NCI-H446 treated with DMSO at 0.1 percent for 48 hours (cell line): ENCODE data around the gene ARSK.
"Not testable (repeated sequence)": the region's sequence is repeated elsewhere in the genome, so short reads cannot be mapped to it uniquely, and the experiment has no call there.

Source experiments
- DNase-seq: peaks from one replicate; lab custom pipeline; 2025; lab: John Stamatoyannopoulos, UW

The ARSK gene

DNA sequence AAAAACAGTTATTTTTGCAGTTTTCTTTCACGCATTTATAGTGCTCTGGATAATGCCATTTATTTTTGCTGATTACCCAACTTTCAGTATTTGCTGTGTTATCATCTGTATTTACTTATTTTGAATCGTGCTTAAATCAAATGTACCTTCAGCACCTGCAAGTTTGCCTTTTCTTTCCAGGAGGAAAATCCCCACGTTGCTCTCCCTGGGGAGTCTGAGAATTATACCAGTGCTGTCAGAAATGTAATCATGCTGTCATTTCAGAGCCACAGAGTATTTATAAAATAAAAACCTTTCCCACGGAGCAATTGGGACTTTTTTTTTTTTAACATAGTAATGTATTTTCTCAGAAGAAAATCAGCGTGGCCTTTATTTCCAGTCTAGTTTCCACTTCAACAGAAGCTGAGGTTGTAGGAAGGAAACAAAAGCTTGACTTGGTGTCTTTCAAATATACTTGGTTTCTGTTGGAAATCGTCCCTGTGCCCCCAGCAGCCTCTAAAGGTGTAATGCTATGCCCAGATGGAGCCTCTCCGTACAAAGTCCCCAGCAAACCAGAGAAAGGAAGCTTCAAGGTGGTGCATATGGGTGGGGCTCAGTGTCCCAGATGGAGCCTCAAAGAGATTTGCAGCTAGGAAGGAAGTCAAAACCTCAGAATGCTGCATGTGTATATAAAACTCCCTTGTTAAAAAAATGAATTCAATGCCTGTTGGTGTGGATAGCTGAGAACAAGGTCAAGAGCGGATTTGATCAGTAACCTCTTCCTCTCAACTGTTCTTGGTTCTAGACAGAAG lies 67.1 kb downstream of the ARSK start:
- DNase-seq: no peak

- no peak for DNase-seq
Observed at GRCh38 chr5:95623706-95624105, 68.8 kb downstream of the ARSK start.

DNA sequence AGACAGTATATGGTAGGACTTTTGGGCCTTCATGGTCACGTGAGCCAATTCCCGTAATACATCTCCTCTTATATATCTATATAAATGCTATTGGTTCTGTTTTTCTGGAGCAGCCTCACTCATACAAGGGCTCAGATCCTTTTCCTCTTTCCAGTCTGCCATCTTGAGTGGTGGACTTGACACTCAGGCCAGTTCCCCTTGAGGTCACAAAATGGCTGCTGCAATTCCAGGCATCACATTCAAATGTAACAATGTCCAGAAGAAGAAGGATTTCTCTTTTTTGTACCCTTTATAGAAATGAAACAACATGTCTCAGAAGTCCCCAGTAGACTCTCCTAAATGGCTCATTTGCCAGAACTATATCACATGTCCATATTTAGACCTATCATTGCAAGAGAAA lies 69.5 kb downstream of the ARSK start:
- no peak for DNase-seq

GRCh38 chr5:95626701-95627100 lies 71.8 kb downstream of the ARSK start:
- DNase-seq: no peak

- no peak for DNase-seq
Observed at GRCh38 chr5:95627971-95628810, 73.3 kb downstream of the ARSK start.

DNA sequence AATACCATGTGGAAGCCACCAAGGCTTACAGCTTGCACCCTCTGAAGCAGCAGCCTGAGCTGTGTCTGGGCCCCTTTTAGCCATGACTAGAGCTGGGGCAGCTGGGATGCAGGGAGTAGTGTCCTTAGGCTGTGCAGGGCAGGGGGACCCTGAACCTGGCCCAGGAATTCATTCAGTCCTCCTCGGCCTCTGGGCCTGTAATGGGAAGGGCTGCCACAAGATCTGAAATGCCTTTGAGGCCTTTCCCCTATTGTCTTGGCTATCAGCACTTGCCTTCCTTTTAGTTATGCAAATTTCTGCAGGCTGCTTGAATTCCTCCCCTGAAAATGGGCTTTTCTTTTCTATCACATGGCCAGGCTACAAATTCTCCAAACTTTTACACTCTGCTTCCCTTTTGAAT lies 74.0 kb downstream of the ARSK start:
- no peak for DNase-seq

DNA sequence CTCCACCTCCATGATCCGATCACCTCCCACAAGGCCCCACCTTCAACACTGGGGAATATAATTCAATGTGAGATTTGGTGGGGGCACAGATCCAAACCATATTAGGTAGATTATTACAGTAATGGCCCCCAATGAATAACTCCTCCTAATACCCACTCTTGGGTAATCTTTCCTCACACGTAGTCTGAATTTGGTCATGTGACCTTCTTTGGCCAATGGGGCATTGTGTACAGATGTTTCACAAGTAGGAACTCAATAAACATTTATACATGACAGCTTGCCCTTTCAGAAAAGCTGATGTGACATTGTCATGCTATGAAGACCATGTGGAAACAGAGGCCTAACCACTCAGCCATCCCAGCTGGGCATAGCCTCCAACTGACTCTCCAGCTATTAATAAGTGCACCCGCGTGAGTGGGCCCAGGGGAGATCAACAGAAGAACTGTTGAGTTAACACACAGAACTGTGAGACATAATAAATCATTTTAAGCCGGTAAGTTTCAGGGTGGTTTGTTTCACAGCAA lies 75.6 kb downstream of the ARSK start:
- DNase-seq: no peak

- DNase-seq: no peak
Observed at GRCh38 chr5:95631255-95631958, 76.5 kb downstream of the ARSK start.

DNA sequence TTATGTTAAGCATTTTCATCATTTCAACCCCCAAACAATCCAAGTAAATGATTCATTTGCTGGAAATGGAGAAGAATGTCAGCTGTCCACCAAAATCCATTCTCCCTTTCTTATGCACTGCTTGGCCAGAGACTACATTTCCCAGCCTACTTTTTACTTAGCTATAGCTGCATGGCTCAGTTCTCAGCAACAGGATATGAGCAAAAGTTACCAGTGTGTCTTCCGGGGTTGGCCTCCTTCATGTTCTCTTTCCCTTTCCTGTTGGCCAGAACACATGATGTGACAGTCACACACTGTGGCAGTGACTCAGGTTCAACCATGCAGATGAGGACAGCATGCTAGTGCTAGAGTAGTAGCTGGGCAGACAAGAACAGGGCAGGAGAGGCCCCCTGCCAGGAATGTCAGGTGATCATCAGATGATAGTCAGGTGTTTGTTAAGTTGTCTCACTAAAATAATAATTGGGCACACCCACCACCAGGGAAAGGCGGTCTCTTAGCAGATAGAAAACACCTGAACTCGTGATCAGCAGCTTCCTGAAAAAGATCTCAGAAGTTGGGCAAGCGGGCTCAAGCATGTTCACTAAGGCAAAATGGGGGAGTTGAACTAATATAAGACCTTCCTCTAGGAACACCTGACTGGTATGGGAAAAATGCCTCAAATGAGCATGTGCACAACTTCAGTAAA lies 77.2 kb downstream of the ARSK start:
- DNase-seq: no peak

DNA sequence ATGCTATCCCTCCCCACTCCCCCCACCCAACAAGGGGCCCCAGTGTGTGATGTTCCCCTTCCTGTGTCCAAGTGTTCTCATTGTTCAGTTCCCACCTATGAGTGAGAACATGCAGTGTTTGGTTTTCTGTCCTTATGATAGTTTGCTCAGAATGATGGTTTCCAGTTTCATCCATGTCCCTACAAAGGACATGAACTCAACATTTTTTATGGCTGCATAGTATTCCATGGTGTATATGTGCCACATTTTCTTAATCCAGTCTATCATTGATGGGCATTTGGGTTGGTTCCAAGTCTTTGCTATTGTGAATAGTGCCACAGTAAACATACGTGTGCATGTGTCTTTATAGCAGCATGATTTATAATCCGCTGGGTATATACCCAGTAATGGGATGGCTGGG lies 78.0 kb downstream of the ARSK start:
- not testable (repeated sequence) for DNase-seq

GRCh38 chr5:95633671-95634070 lies 78.8 kb downstream of the ARSK start:
- no peak for DNase-seq

DNA sequence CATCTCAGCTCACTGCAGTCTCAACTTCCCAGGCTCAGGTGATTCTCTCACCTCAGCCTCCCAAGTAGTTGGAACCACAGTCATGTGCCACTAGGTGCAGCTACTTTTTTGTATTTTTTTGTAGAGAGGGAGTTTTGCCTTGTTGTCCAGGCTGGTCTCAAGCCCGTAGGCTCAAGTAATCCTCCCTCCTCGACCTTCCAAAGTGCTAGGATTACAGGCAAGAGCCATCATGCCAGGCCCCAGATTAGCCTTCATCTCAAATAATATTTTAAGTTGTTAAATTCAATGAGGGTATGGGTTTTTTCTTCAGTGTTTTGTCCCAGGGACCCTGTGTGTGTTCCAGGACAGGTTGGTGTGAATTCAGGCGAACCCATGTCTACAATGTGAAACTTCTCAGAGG lies 79.2 kb downstream of the ARSK start:
- no peak for DNase-seq

GRCh38 chr5:95638632-95639031 lies 83.7 kb downstream of the ARSK start:
- no peak for DNase-seq

GRCh38 chr5:95641741-95642220 lies 86.9 kb downstream of the ARSK start:
- DNase-seq: no peak

DNA sequence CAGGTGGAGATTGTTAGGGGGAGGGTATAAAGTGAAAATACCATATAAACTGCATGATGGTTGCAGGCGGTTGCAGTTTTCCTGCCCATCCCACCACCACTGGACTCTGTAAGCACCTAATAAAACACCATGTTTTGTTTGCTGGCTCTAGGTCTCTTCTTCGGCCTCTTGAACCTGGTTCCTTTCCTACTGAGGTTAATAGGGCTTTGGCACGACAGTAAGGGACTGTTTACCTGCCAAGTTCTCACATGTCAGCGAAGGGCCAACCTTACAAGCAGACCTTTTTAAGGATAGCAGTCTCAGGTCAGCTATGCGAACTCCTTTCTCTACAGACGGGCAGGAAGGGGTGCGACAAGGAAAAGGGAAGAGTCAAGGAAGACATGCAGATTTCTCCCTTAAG lies 88.3 kb downstream of the ARSK start:
- no peak for DNase-seq

- DNase-seq: peak; percentile 11
Observed at GRCh38 chr5:95644351-95645042, 89.6 kb downstream of the ARSK start.

GRCh38 chr5:95646226-95646568 lies 91.3 kb downstream of the ARSK start:
- DNase-seq: not testable (repeated sequence)

DNA sequence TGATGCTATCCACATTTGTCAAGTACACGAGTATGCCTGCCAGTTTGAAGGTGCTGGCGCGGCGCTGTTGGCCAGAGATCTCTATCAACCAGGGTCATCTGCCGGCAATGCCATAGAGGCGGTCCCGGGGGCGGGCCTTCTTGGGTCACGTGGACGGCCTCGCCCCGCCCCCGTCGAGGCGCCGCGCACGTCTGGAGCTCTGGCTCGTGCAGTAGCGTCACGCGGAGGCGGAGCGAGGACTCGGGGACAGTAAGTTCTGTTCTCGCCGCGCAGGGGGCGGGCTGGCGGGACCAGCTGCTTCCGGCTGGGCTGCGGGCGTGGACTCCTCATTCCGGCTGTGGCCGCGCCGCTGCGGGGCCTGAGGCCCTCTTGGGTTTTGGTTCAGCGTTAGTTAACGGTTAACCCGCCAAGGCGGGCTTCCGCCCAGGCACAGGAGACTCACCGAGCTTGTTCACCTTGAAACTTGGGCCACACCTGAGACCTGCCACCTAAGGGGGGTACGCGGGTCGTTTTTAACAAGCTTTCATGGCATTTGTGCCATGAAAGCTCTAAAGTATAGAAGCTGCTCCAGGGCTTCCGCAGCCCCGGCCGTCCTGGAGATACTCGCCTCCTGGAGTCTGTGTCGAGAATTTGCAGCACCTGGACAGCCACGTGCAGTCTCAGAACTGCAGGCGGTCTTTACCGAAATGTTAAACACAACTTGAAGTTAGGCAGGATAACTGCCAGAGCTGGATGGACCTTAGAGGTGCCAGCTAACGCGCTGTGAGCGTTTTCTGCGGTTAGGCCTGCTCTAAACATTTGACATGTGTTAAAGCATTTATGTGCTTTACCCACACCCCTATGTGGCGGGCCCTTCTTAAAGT lies 91.9 kb downstream of the ARSK start, which contains the start of gene RFESD:
Gene RFESD (plus strand): TSS at position 209 of the 863 bp plus-strand sequence. CDS start 5,495 bp downstream, outside the sequence.
- DNase-seq: peak; percentile 92

- no peak for DNase-seq
Observed at GRCh38 chr5:95647886-95648860, 93.3 kb downstream of the ARSK start.
